Liver (tissue), 3 donors: ENCODE data around the gene PCTP.

Experiments used
- GABPA ChIP-seq, 2 donors: IDR thresholded peaks in 1 of 2; conservative IDR thresholded peaks in 1 of 2; 2 replicates each; pipeline ENCODE4 v1.6.1; 2016; ENCODE audit warnings: antibody characterized with exemption in 2 of 2, mild to moderate bottlenecking in 1 of 2, moderate library complexity in 1 of 2
- HNF4A ChIP-seq, 2 donors: conservative IDR thresholded peaks; 2 replicates each; pipeline ENCODE4 v1.6.1; 2016; ENCODE audit warnings: antibody characterized with exemption in 2 of 2, mild to moderate bottlenecking in 2 of 2
- JUND ChIP-seq, 2 donors: IDR thresholded peaks; 2 replicates each; pipeline ENCODE4 v1.6.1; 2016; ENCODE audit warnings: antibody characterized with exemption in 2 of 2
- RAD21 ChIP-seq, 2 donors: IDR thresholded peaks; 2 replicates each; pipeline ENCODE4 v1.6.1; 2016; ENCODE audit warnings: antibody characterized with exemption in 2 of 2, mild to moderate bottlenecking in 2 of 2
- TAF1 ChIP-seq: conservative IDR thresholded peaks from 2 replicates; pipeline ENCODE4 v1.6.1; 2016; ENCODE audit warnings: antibody characterized with exemption, mild to moderate bottlenecking
- YY1 ChIP-seq: IDR thresholded peaks from 2 replicates; pipeline ENCODE4 v1.6.1; 2016; ENCODE audit warnings: antibody characterized with exemption, mild to moderate bottlenecking
- TF ChIP-seq, protein P1 (sequence below): fragments of 150-350 bp; IDR thresholded peaks from 2 replicates; pipeline ENCODE4 v1.5.1; 2017; ENCODE audit warnings: improper control_type of control experiment, low read depth, low read length; ENCODE audit not compliant: missing input control
- TF ChIP-seq, protein P2 (sequence below): IDR thresholded peaks from 2 replicates; pipeline ENCODE4 v1.6.1; 2016; ENCODE audit warnings: antibody characterized with exemption
- donor health status: healthy.
- donor health status: healthy.

DNA sequence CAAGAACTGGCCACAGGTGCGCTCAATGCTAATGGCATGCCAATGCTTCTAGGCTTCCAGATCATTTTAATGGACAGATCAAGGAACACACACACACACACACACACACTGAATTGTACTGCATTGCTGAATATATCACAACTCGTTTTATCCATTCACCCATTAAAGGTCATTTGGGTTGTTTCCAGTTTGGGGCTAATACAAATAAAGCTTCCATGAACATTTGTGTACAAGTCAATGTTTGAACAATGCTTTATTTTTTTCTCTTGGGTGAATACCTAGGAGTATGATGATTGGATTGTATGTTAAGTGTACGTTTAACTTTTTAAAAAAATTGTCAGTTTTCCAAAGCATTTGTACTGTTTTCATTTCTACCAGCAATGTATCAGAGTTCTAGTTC, 3.6 kb upstream of the PCTP start:
- TF ChIP-seq, protein P1, sequence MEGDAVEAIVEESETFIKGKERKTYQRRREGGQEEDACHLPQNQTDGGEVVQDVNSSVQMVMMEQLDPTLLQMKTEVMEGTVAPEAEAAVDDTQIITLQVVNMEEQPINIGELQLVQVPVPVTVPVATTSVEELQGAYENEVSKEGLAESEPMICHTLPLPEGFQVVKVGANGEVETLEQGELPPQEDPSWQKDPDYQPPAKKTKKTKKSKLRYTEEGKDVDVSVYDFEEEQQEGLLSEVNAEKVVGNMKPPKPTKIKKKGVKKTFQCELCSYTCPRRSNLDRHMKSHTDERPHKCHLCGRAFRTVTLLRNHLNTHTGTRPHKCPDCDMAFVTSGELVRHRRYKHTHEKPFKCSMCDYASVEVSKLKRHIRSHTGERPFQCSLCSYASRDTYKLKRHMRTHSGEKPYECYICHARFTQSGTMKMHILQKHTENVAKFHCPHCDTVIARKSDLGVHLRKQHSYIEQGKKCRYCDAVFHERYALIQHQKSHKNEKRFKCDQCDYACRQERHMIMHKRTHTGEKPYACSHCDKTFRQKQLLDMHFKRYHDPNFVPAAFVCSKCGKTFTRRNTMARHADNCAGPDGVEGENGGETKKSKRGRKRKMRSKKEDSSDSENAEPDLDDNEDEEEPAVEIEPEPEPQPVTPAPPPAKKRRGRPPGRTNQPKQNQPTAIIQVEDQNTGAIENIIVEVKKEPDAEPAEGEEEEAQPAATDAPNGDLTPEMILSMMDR, result no peak
- TF ChIP-seq GABPA (IDR thresholded peaks at IDR 0.05 in 1 of 2, conservative IDR thresholded peaks at IDR 0.05 in 1 of 2) (peak in 1 of 2 donors; percentile 13), TAF1 (no peak), HNF4A (conservative IDR thresholded peaks at IDR 0.05) (peak in 1 of 2 donors; percentile 63), YY1 (peak; percentile 56), JUND (IDR thresholded peaks at IDR 0.05) (peak in 1 of 2 donors; percentile 31), RAD21 (IDR thresholded peaks at IDR 0.05) (peak in 1 of 2 donors; percentile 22)
- TF ChIP-seq, protein P2, sequence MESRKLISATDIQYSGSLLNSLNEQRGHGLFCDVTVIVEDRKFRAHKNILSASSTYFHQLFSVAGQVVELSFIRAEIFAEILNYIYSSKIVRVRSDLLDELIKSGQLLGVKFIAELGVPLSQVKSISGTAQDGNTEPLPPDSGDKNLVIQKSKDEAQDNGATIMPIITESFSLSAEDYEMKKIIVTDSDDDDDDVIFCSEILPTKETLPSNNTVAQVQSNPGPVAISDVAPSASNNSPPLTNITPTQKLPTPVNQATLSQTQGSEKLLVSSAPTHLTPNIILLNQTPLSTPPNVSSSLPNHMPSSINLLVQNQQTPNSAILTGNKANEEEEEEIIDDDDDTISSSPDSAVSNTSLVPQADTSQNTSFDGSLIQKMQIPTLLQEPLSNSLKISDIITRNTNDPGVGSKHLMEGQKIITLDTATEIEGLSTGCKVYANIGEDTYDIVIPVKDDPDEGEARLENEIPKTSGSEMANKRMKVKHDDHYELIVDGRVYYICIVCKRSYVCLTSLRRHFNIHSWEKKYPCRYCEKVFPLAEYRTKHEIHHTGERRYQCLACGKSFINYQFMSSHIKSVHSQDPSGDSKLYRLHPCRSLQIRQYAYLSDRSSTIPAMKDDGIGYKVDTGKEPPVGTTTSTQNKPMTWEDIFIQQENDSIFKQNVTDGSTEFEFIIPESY, result peak; percentile 12
